Bronchial epithelial cell (primary cell): ENCODE data around the gene LUZP1. TPM values are rescaled to one million over a fixed set of nuclear protein-coding genes. Genes with fewer than 3 reads are reported as not detected.

ENCODE experiments used
- DNase-seq: peaks from one replicate; pipeline ENCODE4 v3.0.0-alpha.2; 2010; ENCODE audit warnings: low read depth
- FAIRE-seq: peaks from 2 replicates; lab custom pipeline; 2011; peaks lifted over from hg19 to GRCh38; lab: Jason Lieb, UNC
- H3K27me3 ChIP-seq: 2 replicates; pipeline ENCODE4 v1.5.1; 2011; ENCODE audit warnings: low read length; ENCODE audit not compliant: control insufficient read depth, insufficient read depth
- H3K36me3 ChIP-seq: 2 replicates; pipeline ENCODE4 v1.5.1; 2011; ENCODE audit warnings: low read length; ENCODE audit not compliant: control insufficient read depth, insufficient read depth
- H3K4me3 ChIP-seq: 2 replicates; pipeline ENCODE4 v1.5.1; 2011; ENCODE audit warnings: mild to moderate bottlenecking, low read depth, low read length, control low read depth
- CTCF ChIP-seq: IDR thresholded peaks from 2 replicates; pipeline ENCODE4 v1.5.1; 2011; ENCODE audit warnings: mild to moderate bottlenecking, moderate library complexity, low read length, control low read depth, inconsistent platforms; ENCODE audit not compliant: insufficient read depth, severe bottlenecking
- total RNA-seq: library from RNA; depleted of rRNA; stranded (reverse); fragments of >200 nt; gene quantifications from 2 replicates; pipeline ENCODE4 v1.2.1, GENCODE V29; 2014

The LUZP1 gene
- total RNA-seq, 1 donor from 2014 or later: 17.6 TPM

DNA sequence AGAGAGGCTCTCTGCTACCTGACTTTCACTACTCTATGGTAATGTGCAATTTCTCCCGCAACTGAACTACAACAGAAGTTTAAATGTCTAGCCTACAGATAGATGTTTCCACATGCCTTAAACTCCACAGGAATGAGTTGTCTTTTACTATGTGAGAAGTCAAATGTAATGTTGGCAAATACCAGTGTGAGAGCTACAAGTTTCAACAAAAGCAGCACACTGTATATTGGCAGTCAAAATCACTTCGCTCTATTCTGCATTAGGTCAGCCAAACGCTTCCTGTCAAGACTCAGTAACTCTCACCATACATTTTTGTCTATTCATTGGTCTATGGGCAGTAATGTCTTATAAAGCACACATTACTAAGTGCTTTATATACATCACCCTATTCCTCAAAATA, 41.9 kb downstream of the LUZP1 start:
- Histone ChIP-seq H3K27me3 (no peaks in the 10 kb centered on the region), H3K4me3 (no peak overlapping the region), H3K36me3 (no peaks in the 10 kb centered on the region)
- no peak for TF ChIP-seq CTCF
- DNase-seq: peak; percentile 97
- no peak for FAIRE-seq

GRCh38 chr1:23126200-23126599, 42.5 kb downstream of the LUZP1 start:
- FAIRE-seq (no peak), DNase-seq (no peak)
- Histone ChIP-seq H3K36me3 (no peaks in the 10 kb centered on the region), H3K4me3 (no peak overlapping the region), H3K27me3 (no peaks in the 10 kb centered on the region)
- TF ChIP-seq CTCF: no peak

DNA sequence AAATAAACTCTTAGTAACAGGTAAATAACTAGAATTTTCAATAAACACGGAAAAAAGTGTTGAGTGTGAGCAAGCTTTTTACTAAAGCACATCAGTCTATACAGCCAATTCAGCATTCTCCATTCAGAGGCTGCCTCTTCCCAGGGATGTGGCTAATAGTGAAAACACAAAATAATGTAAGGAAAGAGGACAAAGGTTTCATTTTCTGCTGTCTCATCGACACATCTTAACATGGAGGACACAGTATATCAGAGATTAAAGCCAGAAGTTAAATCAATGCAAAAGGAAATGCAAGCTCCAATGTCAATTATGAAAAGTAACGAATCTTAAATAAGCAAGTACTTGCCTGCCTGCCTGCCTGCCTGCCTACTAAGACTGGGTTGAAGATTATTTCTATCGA, 43.2 kb downstream of the LUZP1 start:
- no peak for DNase-seq
- H3K4me3 ChIP-seq: no peak overlapping the region
- FAIRE-seq: no peak
- TF ChIP-seq CTCF: no peak
- H3K36me3 ChIP-seq: no peaks in the 10 kb centered on the region
- H3K27me3 ChIP-seq: no peaks in the 10 kb centered on the region

- TF ChIP-seq CTCF: no peak
- no peak overlapping the region for H3K4me3 ChIP-seq
- H3K36me3 ChIP-seq: no peaks in the 10 kb centered on the region
- H3K27me3 ChIP-seq: no peaks in the 10 kb centered on the region
- no peak for FAIRE-seq
- DNase-seq: no peak
These were observed 44.2 kb downstream of the LUZP1 start for GRCh38 chr1:23124259-23125026.

- no peak for TF ChIP-seq CTCF
- Histone ChIP-seq H3K27me3 (no peaks in the 10 kb centered on the region), H3K4me3 (no peak overlapping the region), H3K36me3 (no peaks in the 10 kb centered on the region)
- FAIRE-seq (no peak), DNase-seq (no peak)
These were observed 45.1 kb downstream of the LUZP1 start for GRCh38 chr1:23123528-23123927.

- FAIRE-seq (no peak), DNase-seq (peak; percentile 47)
- H3K36me3 ChIP-seq: no peaks in the 10 kb centered on the region
- no peak for TF ChIP-seq CTCF
- no peaks in the 10 kb centered on the region for H3K27me3 ChIP-seq
- no peak overlapping the region for H3K4me3 ChIP-seq
These were observed 45.9 kb downstream of the LUZP1 start for GRCh38 chr1:23122796-23123195.
